Measurements from ENCODE around the gene CELF4.

DNA sequence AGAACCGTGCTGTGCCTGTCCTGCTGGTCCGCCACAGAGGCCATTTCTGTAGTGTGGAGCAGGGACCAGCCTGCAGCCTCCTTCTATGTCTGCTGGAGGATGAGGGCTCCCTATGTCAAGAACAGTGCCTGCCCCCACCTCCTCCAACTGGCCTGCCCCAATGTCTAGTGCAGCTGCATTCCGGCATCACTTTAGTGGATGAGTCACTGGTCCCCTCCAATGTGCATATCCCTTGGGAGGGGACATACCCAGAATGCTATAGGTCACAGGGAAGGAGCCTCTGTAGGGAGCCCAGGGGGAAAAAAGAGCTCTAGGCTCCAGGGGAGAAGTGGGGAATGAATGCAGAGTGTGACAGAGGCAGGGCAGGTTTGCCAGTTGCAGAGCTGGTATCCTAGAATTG, 219.6 kb downstream of the CELF4 start:
- TF ChIP-seq, protein P1, sequence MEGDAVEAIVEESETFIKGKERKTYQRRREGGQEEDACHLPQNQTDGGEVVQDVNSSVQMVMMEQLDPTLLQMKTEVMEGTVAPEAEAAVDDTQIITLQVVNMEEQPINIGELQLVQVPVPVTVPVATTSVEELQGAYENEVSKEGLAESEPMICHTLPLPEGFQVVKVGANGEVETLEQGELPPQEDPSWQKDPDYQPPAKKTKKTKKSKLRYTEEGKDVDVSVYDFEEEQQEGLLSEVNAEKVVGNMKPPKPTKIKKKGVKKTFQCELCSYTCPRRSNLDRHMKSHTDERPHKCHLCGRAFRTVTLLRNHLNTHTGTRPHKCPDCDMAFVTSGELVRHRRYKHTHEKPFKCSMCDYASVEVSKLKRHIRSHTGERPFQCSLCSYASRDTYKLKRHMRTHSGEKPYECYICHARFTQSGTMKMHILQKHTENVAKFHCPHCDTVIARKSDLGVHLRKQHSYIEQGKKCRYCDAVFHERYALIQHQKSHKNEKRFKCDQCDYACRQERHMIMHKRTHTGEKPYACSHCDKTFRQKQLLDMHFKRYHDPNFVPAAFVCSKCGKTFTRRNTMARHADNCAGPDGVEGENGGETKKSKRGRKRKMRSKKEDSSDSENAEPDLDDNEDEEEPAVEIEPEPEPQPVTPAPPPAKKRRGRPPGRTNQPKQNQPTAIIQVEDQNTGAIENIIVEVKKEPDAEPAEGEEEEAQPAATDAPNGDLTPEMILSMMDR (IDR thresholded peaks at IDR 0.05) = no peak
- TF ChIP-seq POLR2A (IDR thresholded peaks at IDR 0.05) = no peak
- no peak for TF ChIP-seq EP300 (IDR thresholded peaks at IDR 0.05)
